ENCODE data around the gene BIN2.
"Not testable (repeated sequence)": the region's sequence is repeated elsewhere in the genome, so short reads cannot be mapped to it uniquely, and the experiment has no call there.

BIN2 gene

DNA sequence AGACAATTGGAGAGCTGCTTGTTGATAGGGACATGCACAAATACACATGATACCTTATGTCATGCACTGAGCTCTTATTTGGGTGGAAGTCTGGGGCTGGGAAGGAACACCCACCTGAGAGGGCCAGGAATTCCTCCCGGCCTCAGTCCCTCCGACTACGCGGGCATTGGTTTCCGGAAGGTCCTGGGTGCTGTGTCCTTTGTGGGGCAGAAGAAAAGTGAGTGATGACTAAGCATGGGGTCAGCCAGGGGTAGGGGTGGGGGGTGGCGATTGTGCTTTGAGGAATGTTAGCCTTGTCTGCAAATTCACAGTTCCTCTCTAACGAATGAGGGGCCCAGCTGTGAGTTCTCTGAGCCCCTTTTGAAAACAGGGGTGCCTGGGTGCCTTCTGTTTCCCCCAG is 21.7 kb upstream of the BIN2 start:
- peak; percentile 41 for DNase-seq (ENCODE audit: low spot score)

GRCh38 chr12:51343201-51343600 is 19.2 kb upstream of the BIN2 start:
- DNase-seq (ENCODE audit: low spot score) = no peak

- no peak for DNase-seq (ENCODE audit: low spot score)
Observed at GRCh38 chr12:51342416-51342815, 18.4 kb upstream of the BIN2 start.

DNA sequence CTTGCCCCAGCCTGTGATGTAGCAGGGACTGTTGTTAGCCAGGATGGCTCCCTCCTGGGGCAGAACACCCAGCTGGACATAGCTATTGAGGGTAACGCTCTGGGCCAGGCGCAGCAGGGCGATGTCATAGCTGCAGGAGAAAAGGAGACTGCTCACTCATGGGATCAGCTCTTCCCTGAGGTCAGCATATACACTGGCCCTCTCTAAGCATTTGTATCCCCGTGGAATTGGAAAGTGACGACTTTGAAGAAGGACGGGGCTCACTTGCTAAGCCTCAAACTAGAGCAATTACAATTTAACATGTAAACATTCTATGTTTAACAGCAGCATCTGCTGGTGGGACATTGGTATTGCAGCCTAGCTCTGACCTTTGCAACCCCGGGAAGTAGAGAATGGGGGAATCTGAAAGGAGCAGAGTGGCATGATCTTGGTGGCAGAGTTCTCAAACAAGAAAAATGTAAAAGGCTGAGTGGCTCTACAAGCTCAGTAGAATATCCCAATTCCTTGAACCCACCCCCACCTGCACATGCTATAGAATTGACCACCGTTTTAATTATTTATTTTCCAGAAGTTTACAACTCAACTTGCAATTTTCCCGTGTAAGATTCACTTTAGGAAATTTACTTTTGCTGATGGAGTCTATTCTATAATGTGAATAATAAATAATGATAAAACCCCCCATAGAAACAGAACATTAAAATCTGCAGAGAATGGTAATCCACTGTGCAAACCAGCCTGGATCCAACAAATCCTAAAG is 17.5 kb upstream of the BIN2 start:
- peak; percentile 82 for DNase-seq (ENCODE audit: low spot score)

DNA sequence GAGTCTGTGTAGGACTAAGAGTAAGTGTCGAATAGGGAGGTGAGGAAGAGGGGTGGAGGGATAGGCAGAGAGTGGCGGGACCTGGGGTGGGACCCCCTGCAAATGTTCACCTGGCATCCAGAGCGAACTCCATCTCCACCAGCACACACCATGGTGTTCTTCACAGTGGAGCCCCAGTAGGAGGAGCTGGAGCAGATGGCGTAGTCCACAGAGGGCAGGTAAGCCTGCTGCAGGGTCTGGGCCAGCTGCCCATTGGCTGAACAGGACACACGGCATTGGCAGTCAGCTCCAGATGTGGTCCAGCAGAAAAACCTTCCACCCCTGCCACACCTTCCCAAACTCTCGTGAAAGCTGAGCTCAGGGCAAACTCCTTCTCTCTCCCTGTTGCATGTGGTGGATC is 15.8 kb upstream of the BIN2 start:
- DNase-seq (ENCODE audit: low spot score) = no peak

- not testable (repeated sequence) for DNase-seq (ENCODE audit: low spot score)
Observed at GRCh38 chr12:51337336-51337735, 13.4 kb upstream of the BIN2 start.

DNA sequence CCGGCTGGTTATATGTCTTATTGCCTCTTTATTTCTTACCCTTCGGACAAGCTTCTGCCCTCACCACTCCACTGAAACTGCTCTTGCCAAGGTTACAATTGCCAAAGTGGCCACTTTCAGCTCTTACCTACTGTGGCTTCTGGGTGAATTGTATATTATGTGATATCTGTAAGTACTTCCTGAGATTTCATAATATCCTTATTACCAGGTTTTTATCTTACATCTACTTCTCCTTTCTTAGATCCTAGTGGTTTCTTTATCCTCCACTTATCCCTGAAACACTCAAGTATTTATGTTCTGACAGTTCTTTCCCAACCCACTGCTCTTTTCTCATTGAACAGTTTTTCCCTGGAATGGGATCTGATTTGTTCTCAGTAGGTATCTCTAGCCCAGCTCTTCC is 12.0 kb upstream of the BIN2 start:
- no peak for DNase-seq (ENCODE audit: low spot score)

DNA sequence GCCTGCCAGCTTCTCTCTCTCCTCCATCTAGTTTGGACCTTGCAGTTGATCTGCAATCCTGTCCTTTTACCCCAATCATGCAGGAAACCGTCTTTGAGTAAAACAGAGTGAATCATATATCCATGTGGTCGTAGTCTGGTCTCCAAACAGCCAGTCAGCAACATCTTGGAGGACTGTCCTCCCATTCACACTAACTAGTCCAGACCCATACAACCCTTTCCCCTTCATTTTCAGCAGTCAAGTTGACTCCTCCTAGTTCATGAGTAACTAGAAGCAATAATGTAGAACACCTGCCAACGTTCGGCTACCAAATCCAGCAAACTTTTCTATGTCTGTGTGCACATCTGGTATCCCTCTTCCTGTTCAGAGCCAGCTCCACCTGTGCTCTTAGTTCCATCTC is 10.8 kb upstream of the BIN2 start:
- no peak for DNase-seq (ENCODE audit: low spot score)

- DNase-seq (ENCODE audit: low spot score) = no peak
Observed at GRCh38 chr12:51333536-51333935, 9.6 kb upstream of the BIN2 start.

GRCh38 chr12:51330186-51330585 is 6.2 kb upstream of the BIN2 start:
- no peak for DNase-seq (ENCODE audit: low spot score)

DNA sequence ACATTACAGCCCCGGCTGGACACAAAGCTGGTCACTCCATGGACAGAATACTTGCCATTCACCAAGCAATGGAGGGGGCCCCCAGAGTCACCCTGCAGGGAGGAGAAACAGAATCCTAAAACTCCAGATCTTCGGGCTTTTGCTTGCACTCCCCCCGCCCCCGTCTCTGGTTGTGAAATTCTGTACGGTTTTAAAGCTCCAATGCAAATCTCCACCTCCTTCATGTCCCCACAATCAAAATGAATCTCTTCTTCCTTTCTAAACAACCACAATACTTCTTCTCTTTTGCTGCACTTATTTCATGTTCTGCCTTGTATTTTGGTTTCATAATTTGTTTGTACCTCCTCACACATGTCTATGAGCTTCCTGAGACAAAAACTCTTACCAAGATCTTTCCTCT is 5.8 kb upstream of the BIN2 start:
- no peak for DNase-seq (ENCODE audit: low spot score)

- DNase-seq (ENCODE audit: low spot score) = no peak
Observed at GRCh38 chr12:51328587-51328986, 4.6 kb upstream of the BIN2 start.

GRCh38 chr12:51326698-51327439 is 2.9 kb upstream of the BIN2 start:
- peak; percentile 79 for DNase-seq (ENCODE audit: low spot score)

DNA sequence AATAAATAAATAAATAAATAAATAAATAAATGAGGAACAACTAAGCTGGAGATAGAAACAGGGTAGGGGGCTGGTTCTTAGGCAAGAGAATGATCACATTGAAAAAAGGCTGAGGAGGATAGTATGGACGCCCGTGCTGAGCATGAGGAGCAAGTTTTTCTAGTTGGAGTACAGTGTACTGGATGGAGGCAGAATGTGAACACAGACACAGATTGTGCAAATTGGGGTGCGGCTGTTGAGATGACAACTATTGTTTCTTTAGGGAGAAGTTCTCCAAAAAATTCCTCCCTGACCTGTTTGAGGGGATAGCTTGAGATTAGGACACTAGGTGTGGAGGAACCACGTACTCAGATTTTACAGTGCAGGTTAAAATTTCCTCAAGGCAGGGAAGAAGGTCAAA is 979 bp upstream of the BIN2 start:
- DNase-seq (ENCODE audit: low spot score) = no peak

- no peak for DNase-seq (ENCODE audit: low spot score)
Observed at GRCh38 chr12:51323317-51323960, 535 bp downstream of the BIN2 start.

GRCh38 chr12:51322452-51322851 is 1.5 kb downstream of the BIN2 start:
- DNase-seq (ENCODE audit: low spot score) = no peak

DNA sequence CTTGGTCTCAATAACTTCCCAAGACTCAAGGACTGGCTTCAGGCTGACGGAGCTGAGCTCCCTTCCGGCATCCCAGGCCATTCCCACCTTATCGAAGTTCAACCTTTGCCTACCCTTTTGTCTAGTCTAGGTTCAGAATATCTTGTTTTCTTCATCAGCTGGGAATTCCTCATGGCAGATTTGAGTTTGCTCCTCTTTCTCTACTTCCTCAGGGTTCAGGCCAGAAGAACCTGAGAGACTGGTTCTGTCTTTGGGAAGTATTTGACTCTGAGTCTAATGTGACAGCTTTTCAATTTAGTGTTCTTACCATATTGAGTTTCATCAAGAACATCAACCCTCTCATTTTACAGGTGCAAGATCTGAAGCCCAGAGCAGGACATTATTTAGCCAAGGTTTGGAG is 2.1 kb downstream of the BIN2 start:
- DNase-seq (ENCODE audit: low spot score) = no peak

GRCh38 chr12:51320695-51321320 is 3.2 kb downstream of the BIN2 start:
- DNase-seq (ENCODE audit: low spot score) = peak; percentile 59

GRCh38 chr12:51320311-51320694 is 3.7 kb downstream of the BIN2 start:
- DNase-seq (ENCODE audit: low spot score) = no peak

DNA sequence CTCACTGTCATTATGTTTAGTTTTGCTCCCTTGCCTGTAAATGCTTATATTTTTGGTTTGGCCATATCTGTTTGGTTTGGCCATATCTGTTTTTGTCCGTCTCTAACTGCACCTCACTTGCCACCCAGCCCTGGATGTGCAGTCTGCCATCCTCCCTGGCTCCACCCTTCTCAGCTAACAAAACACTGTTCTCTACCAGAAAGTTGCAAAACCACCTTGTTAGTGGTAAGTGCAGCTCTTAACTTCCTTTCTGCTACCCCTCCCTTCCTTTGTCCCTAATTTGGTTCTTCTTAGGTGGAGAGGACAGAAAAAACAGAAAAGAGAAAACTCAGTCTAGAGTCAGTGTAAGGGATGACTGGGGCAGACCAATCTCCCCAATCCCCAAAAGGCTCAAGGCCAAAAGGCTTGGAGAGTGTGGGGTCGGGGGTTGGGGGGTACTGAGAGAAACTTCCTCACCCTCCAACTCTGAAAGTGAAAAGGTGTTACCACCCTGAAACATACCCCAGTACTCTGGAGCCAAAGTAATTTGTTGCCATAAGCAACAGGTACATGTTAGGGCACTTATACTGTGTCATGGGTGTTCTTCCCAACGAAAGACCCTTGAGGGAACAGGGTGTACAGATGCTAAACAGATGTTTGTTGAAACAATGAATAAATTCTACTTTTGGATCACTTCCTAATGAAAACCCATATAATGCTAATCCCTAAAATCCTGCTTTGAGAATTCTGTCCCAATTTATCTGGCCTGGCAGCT is 5.0 kb downstream of the BIN2 start:
- DNase-seq (ENCODE audit: low spot score) = no peak

GRCh38 chr12:51318057-51318806 is 5.7 kb downstream of the BIN2 start:
- DNase-seq (ENCODE audit: low spot score) = not testable (repeated sequence)

Measured in GM03348 (cell line).